Kidney epithelial cell (primary cell): Measurements from ENCODE around the gene PTCH1. TPM values are rescaled to one million over a fixed set of nuclear protein-coding genes. Genes with fewer than 3 reads are reported as not detected.

Experiments used
- DNase-seq: peaks from one replicate; pipeline ENCODE4 v3.0.0-alpha.2; 2010; ENCODE audit warnings: low read depth
- H3K27me3 ChIP-seq: 2 replicates; pipeline ENCODE4 v1.6.0; 2011; ENCODE audit warnings: low read length; ENCODE audit not compliant: control insufficient read depth, insufficient read depth
- H3K36me3 ChIP-seq: 2 replicates; pipeline ENCODE4 v1.5.1; 2011; ENCODE audit warnings: low read length; ENCODE audit not compliant: control insufficient read depth, insufficient read depth
- H3K4me3 ChIP-seq: 2 replicates; pipeline ENCODE4 v1.5.1; 2011; ENCODE audit warnings: low read depth, mild to moderate bottlenecking, control low read depth, low read length
- CTCF ChIP-seq: IDR thresholded peaks from 2 replicates; pipeline ENCODE4 v1.5.1; 2011; ENCODE audit warnings: mild to moderate bottlenecking, moderate library complexity, low read length, control low read depth, inconsistent platforms; ENCODE audit not compliant: insufficient read depth, poor library complexity, severe bottlenecking
- total RNA-seq: library from RNA; depleted of rRNA; stranded (reverse); fragments of >200 nt; gene quantifications from 2 replicates; pipeline ENCODE4 v1.2.3, GENCODE V29; 2015

The PTCH1 gene
- total RNA-seq, 1 donor from 2014 or later, result 2.8 TPM

DNA sequence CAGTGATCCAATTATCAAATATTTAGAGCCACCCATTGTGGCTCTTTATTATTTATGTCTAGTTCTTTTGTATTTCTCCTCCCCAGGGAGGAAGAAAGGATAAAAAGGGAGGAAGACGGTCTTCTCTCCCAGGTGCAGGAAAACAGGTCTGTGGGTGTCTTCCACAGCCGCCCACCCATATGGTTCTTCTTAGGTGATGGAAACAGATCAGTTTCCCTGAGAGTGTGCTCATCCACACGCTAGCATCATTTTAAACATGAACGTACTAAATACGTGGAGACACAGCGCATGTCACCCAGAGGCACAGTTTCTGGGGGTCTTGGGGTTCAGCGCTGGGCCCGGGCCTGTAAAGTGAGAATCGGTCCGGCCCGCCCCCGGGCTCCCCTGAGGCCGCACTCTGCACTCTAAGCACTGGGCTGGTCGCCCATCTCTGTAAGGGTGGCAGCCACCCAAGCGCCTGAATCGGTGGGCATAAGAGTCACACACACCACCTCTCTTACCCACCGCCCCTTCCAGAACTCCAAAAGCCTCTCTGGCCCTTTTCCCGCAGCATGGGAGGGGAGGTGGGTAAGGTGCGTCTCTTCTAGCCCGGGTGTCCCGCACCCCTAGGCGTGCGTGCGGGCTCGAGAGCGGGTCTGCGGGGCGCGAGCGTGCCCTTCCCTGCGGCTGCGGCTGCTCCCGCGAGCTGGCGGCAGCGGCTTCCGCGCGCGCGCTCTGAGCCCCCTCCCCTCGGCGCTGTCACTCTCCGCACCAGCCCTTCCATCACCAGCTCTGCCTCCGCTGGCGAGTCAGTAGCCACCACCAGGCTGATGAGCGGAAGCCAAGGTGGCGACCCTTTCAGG, 1.3 kb downstream of the PTCH1 start:
- H3K36me3 ChIP-seq, result no peaks in the 10 kb centered on the region
- no peak for DNase-seq
- peaks cover 5% of the 10 kb centered on the region for H3K27me3 ChIP-seq
- TF ChIP-seq CTCF, result no peak
- peak overlapping the region; percentile 31 for H3K4me3 ChIP-seq

- H3K4me3 ChIP-seq, result no peak overlapping the region
- H3K27me3 ChIP-seq, result peaks cover 5% of the 10 kb centered on the region
- DNase-seq, result no peak
- H3K36me3 ChIP-seq, result no peaks in the 10 kb centered on the region
- TF ChIP-seq CTCF, result no peak
These were observed 2.4 kb downstream of the PTCH1 start for GRCh38 chr9:95514342-95514741.

GRCh38 chr9:95513711-95514110, 3.1 kb downstream of the PTCH1 start:
- H3K27me3 ChIP-seq, result peaks cover 5% of the 10 kb centered on the region
- H3K36me3 ChIP-seq, result no peaks in the 10 kb centered on the region
- no peak for DNase-seq
- H3K4me3 ChIP-seq, result no peak overlapping the region
- no peak for TF ChIP-seq CTCF

DNA sequence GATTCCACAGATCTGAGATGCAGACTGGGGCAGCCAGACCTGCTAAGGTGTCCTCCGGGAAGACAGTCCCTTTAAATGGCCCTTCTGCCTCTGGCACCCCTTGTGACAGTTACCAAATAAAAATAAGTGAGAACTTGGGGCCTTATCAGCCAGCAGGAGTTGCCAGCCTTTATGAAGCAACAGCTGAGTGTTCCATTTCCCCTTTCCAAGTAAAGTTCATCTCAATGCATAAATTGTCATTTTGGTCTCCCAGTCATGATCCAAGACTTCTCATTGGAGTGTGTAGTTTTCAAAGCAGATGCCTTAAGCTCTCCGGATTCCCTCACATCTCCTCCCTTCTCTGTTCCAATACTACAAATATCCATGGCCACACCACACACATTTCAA, 4.1 kb downstream of the PTCH1 start:
- Histone ChIP-seq H3K36me3 (no peaks in the 10 kb centered on the region), H3K4me3 (peak overlapping the region; percentile 57), H3K27me3 (peaks cover 5% of the 10 kb centered on the region)
- no peak for DNase-seq
- TF ChIP-seq CTCF, result no peak

DNA sequence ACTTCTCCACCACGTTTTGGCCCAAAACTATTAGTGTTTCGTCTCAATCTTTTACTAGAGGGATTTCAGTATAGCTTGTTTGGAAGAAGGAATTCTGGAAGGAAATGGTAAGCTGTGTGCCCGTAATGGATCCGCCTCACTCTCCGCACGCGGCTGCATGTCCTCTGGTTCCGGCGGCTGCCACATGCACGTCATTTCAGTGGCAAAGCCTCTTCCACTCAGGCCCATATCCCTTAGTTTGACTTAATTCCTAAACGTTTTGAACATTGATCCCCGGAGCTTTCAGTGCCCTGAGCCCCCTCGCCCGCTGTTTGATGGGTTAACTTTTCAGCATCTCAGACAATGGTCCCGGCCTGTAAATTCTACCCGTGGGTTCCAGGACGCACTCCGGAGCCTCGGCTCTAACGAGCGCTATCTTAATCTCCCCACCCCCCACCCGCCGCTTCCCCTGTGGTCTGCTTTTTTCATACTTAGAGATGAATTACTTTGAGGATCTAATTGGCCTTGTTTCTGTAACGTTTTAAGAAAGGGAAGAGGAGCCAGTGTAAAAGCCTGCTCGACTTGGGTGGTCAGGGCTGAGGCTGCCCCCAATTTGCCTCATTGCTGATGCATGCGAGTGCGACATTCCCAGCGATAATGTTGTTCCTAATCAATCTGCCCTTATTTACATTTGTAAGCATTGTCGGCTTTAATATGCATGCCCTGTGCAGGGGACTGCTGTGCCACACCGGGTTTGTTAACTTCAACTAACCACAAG, 4.6 kb downstream of the PTCH1 start:
- Histone ChIP-seq H3K36me3 (no peaks in the 10 kb centered on the region), H3K4me3 (peak overlapping the region; percentile 57), H3K27me3 (no peaks in the 10 kb centered on the region)
- DNase-seq, result no peak
- no peak for TF ChIP-seq CTCF

- DNase-seq, result no peak
- H3K27me3 ChIP-seq, result no peaks in the 10 kb centered on the region
- no peak for TF ChIP-seq CTCF
- peak overlapping the region; percentile 57 for H3K4me3 ChIP-seq
- H3K36me3 ChIP-seq, result no peaks in the 10 kb centered on the region
These were observed 5.2 kb downstream of the PTCH1 start for GRCh38 chr9:95511616-95511931.
